ENCODE data around the gene CD27.

- TF ChIP-seq CTCF (IDR thresholded peaks at IDR 0.05; ENCODE audit: insufficient read depth, low read length) = no peak
- TF ChIP-seq REST (IDR thresholded peaks at IDR 0.05; ENCODE audit: insufficient replicate concordance, low read depth) = no peak
- TF ChIP-seq POLR2AphosphoS5 (IDR thresholded peaks at IDR 0.05; ENCODE audit: low read depth) = no peak
- no peak for TF ChIP-seq GABPA (IDR thresholded peaks at IDR 0.05; ENCODE audit: low read depth)
Observed at GRCh38 chr12:6500466-6500865, 55.7 kb downstream of the CD27 start.

Measured in HL-60 (cell line).